Bone marrow (tissue), 2 donors: Measurements from ENCODE around the gene GALNT18.

Source experiments
- DNase-seq, 2 donors: peaks; one replicate each; lab custom pipeline; 2025; lab: John Stamatoyannopoulos, UW

Gene GALNT18

DNA sequence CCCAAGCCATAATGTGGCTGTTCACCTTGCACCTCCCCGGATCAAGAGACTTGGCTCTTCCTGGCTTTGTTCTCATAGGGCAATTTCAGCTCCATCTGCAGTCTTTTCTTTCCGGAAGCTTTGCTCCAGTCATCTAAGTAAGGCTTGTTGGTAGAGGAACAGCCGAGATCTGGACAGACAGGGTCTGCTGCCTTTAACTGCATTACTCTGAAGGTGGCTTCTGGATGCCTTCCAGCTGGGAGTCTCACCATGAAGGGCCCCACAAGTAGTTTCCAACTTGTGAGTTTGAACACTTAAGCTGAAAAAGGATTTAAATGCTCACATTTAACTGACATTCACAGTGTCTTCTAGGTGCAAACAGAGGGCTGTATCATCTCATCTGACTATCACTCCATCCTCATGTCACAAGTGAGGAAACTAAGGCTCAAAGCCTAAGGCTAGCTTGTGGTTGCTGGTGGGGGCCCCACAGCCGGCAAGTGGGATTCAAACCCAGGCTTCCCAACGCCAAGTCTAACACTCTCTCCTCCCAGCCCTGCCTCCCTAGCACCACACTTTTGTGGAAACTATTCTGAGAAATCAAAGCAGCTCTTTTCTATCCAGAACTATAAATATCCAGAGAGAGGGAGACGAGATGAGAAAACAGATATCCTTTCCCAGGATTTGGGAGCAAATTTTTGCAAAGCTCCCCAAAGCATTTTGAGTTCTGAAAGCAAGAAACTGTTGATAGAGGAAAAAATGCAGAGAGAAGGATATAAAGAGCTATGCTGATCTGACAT lies 58.4 kb downstream of the GALNT18 start:
- DNase-seq = no peak

DNA sequence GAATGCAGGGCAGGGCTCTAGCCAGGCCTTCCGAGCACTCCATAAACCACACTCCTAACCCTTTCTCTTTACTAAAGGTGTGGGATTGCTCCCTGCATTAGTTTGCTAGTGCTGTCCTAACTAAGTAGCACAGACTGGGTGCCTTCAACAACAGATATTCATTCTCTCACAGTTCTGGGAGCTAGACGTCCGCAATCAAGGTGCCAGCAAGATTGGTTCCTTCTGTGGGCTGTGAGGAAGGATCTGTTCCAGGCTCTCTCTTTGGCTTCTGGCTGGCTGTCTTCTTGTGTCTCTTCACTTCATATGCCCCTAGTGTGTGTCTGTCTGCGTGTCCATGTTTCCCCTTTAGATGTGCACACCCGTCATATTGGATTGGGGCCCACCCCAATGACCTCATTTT lies 59.8 kb downstream of the GALNT18 start:
- no peak for DNase-seq

DNA sequence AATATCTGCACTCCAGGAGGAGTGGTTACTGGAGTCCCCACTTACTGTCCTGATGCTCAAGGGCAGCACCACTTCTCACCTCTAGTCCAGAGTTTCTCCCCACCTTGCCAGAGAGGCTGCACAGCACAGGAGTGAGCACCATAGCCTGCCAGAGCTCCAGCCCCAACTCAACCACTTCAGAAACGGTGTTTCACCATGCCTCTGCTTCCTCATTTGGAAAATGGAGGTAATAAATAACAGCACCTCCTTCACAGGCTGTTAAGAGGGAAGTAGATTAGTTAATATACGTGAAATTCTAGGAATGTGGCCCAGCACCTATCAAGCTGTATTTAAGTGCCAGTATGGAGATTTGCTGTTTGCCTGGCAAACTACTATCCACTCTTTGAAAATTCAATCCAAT lies 63.0 kb downstream of the GALNT18 start:
- DNase-seq = no peak

DNA sequence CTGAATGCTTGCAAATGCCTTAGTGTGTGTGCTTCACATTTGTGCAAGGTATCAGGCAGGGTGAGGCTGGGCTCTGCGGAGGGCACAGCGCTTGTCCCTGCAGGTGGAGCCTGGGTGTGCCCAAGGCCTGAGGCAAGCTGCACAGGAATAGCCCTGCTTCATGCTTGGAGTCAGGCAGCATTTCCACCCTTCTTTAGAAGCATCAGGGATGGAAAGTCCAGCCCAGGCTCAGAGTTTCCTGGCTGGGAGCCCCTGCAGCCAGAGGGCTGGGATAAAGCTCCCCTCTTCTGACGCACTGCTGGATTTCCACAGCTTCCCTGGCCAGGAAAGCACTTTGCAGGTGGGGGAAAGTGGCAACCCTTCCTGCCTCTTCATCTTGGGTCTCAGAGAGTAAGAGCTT lies 63.4 kb downstream of the GALNT18 start:
- no peak for DNase-seq

DNA sequence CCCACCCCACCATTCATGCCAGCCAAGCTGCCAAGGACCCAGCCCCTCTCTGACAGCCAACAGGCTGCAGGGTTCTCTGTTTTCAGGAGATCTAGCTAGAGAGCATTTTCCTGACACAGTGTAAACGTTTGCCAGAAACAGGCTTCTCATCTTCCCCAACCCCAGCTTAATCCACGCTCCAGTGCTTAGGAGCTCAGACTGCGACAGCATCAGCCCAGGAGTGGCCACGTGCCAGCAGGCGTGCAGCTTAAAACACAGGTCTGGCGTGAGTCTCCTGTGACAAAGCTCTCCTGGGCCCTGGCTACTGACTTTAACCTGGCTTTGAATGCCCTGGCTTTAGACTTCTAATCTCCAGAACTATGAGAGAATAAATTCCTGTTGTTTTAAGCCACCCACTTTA lies 66.6 kb downstream of the GALNT18 start:
- DNase-seq = no peak

DNA sequence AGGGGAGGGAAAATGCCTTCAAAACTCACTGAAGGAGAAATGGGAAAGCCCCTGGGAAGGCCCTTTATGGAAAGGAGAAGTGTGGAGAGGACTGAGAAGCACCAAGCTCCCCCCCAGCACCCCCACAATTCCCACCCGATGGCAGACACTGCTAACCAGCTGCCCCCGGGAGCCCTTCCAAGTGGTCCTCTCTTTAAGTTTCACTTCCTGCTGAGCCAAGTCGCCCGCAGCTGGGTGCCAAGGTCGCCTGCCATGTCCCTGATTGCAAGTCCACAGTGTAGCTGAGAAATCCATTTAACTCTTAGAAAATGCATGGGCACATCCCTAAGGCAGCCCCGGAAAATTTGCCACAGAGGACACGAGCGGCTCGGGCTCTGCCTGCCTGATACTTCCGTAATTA lies 68.2 kb downstream of the GALNT18 start:
- no peak for DNase-seq

DNA sequence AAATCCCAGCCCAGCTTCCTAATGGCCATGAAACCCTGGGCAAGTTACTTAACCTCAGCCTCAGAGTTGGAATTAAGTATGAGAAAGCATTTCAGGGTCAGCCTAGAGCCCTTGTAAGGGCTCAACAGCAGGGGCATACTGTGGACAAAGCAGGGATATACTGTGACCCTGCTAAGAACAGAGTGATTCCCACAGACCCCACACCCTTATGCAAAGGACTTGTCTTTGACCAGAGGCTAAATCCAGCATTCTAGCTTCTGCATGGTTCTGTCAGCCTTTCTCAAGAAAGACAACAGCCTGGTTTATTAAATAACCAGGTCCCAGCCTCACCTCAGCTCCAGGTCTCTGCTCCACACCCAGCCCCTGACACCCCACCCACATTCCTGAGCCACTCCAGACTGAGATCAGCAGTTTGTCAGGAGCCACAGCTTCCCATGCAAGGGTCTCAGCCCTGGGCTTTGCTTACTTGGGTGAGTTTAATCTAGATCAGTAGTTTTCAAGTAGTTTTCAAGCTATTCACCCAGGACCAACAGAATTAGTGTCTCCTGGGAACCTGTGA lies 69.2 kb downstream of the GALNT18 start:
- no peak for DNase-seq

DNA sequence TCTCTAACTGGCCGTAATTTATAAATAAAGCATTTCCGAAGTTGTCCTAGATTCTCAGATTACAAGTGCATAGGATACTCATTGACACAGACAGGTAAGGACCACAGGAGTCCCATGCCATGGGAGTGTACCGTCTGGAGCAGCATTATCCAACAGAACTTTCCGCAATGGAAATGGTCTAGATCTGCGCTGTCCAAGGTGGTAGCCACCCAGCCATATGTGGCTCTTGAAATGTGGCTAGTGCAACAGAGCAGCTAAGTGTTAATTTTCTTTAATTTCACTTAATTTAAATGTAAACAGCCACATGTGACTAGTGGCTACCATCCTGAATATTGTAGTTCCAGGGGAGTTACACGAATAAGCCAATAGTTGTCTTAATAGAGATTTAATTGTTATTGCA lies 71.3 kb downstream of the GALNT18 start:
- no peak for DNase-seq

DNA sequence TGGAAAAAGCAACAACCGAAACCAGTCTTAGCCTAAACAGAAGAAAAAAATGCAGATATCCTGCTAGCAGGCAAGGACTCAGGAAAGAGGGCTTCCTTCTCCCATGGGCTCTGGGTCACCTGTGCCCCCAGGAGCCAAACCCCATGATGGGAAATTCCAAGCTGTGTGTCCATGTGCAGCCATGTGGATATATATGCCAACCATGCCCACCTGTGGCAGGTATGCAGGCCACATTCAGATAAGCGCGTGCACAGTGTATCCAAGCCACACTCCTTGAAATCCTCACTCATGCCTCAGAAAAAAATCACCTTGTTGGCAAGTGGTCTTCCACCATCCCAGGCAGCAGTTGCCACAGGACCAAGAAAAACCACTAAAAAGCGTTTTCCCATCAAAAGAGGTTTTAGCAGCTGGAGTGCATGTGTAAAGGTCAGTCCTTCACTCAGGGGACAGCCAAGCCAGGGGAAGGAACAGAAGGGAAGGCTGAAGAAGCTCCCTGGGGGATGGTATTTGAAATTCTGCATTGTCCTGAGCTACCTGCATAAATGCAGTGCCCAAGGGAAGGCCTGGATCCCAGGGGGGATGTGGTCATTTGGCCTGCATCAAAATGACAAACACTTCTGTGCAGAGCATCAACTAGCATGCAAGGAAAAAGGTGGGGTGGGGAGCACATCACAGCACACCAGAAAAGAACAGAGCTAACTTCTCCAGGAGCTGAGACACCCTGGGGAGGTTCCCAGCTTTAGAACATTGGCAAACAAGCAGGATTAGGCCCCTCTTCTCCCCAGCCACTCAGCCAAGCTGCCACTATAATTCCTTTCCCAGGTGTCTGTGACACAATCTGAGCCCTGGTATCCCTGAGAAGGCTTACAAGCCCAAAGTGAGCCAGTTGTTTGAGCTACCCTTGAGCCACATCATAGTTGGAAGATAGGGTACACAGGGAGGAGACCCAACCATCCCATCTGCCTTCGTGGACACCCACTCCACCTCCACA lies 76.2 kb downstream of the GALNT18 start:
- no peak for DNase-seq

DNA sequence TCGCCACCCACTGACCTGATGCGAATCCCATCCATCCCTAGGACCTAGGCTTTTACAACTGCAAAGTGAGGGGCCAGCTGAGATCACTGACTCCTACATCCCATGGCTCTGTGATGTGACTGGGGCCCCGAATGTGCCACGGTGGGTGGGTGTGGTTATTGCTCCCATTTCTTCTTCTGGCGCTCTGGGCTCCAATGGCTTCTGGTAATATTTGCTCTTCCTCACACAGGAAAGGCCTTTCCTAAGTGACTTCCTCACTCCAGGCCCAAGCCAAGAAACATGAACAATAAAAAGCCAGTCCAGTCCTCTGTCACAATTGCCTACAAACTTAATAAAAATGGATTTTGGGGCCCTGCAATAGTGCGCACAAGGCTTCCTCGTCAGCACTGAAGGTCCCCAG lies 78.1 kb downstream of the GALNT18 start:
- no peak for DNase-seq

DNA sequence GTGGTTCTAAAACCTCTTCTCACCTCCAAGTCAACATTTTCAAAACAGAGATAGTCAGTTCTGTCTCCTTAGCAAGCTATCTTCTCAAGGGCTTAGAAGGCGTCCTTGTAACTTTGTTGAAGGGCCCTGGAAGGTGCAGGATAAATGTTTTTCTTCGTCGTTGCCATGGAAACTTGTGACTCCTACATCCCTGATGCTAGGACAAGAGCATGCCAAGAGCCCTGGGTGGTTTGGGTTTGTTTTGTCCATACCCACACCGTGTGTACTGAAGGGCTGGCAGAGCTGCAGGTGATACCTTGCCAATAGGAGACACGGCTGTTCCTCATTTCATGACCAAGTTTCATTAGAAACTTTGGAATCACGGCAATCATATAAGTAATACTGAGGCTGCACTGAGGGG lies 81.6 kb downstream of the GALNT18 start:
- no peak for DNase-seq

DNA sequence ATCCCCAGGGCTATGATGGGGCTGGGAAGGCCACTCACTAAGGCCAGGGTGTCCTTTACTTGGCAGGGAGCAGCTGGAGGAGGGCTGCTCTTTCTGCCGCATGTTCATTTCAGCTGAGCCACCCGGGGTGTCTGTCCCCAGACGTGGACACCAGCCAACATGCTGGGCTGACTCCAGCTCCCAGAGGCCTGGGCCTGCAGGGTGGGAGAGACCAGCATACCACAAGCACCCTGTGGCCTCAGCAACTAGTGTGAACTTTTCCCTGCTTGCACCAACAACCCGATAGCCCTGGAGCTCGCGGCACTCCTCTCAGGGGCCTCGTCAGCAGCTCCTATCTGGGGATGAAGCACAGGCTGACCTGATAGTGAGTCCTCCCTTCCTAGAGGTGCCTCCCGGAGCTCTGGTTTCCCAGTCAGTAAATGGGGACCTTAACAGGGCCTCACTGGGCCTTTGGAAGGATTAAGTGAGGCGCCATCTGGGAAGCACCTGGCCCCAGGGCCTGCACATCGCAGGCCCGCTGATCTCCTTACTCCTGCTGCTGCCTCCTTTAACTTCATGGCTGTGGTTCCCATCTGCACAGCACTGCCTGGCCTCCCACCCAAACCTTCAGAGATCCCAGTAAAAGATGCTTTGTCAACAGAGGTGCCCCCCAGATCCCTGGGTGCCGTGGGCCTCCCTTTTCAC lies 83.4 kb downstream of the GALNT18 start:
- DNase-seq = no peak

DNA sequence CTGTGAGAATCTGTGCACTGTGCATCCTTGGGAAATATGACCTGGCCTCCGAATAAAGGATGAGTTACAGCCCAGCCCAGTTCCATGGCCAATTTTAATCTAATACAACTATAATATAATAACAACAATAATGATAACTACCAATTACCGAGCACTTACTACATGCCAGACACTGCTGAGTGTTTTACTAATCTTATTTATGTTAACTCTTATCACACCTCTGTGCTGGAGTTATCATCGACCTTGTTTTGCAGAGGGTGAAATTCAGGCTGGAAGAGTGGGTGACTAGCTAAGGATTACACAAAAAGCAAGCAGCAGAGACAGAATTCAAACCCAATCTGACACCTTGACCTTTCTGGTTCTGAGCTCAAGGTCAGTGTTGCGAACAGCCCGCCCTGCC lies 83.9 kb downstream of the GALNT18 start:
- DNase-seq = no peak

DNA sequence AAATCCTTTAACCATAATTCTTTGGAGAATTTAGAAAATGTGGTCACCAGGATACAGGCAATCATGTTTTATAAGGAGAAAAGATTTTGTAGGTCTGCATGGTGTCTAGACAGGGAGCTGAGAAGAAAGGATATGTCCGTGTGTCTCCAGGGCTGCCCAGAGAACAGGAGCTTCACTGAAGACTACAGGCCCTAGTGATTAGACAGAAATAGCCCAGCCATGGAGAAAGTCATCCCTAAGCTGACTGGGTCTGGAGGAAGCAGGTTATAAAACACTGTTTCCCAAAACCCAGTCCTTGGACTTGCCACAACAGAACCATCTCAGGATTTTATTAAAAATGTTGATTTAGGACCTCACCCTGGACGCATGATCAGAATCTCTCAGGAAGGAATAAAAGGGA lies 84.4 kb downstream of the GALNT18 start:
- no peak for DNase-seq

DNA sequence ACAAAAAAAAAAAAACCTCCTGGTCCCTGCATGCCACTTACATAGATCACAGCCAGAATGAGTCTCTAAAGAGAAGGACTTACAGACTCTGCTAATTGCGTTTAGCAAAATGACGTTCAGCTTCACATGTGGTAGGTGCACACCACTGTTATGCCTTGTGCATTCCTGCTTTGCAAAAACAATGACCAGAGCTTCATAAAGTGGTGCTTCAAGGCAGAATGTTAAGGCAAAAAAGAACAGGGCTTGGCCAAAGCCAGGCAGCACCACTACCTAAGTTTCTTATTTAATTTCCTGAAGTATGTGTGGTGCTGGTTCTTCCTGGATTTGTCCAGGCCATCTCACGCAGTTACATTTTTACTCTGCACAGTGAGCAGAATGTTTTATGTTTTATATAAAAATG lies 85.2 kb downstream of the GALNT18 start:
- DNase-seq = no peak

DNA sequence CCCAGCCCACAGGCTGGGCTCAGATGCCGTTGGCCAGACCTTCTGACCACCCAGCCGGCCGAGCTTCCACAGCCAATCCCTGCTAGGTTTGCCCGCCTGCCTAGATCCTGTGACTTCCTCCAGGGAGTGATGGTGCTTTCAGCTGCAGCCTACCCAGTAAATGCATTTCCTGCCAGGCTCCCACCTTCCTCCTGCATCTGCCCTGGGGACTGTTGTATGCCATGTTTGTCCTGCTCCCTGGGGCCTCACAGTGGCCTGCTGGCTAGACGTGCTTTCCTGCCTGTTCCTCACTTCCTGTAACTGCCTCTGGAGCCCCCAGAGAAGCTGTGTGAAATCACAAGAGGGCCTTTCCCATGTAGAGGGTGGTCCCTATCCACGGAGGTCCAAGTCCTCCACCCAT lies 86.2 kb downstream of the GALNT18 start:
- DNase-seq = no peak

DNA sequence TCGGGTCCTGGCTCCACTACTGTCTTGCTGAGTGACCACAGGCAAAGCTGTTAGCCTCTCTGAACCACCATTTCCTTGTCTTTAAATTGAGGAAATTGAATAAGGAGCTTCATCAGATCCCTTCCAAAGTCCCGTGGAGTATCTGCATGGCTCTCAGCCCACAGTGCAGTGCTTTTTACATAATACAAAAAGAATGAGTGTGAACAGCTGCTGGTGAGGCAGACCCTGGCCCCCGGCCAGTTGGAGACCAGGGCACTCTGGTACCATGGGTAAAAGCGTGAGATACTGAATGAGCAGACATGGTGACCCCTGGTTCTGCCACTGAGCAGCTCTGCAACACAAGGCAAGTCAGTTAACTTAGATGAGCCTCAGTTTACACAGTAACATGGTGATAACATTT lies 86.8 kb downstream of the GALNT18 start:
- no peak for DNase-seq

DNA sequence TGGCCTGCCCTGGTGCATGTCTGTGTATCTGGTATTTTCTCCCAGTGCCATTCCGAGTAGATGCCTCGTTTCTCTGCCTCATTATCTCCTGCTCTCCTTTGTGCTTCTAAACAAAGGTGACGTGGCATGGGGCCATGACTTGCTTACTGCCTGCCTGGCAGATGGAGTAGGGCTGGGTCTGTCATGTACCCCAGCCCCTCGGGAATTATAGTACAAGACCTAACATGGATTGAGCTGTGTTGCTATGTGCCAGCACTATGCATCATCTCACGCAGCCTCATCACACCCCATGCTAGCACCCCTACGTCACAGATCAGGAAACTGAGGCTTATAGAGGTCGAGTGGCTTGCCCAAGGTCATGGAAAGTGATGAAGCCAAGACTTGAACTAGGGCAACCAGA lies 88.1 kb downstream of the GALNT18 start:
- DNase-seq = no peak

DNA sequence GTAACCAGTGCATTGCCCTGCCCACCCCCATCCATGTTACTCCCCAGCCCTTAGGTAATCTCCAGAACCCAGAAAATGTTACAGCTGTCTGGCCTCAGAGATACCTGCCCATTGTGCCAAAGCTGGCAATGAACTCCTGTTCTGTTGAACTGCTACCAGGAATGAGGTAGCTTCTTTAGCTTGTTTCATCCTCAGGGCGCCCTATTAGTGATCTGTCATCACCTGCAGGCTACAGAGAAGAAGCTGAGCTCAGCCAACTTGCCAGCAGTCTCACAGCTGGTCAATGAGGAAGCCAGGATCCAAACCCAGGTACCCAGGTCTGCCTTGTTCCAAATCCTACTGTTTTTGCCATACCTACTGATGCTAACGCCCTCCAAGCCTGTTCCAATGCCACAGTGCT lies 88.7 kb downstream of the GALNT18 start:
- no peak for DNase-seq

DNA sequence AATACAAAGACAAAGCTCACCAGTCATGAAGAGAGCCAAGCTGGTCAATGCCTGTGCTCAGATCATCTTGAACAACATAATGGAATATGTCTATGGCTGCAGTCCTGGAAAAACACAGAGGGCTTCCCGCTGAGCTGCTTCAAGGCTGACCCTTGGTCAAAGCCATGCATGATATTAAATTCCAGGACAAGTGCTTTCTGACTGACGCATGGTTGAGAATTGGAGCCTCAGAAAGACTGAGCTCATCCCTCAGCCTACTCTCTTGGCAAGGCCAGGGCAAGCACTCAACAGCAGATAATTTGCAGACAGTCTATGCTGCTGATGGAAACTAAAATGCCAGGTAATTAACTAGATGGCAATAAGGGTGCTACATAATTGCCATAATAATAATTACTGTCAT lies 89.2 kb downstream of the GALNT18 start:
- DNase-seq = no peak

DNA sequence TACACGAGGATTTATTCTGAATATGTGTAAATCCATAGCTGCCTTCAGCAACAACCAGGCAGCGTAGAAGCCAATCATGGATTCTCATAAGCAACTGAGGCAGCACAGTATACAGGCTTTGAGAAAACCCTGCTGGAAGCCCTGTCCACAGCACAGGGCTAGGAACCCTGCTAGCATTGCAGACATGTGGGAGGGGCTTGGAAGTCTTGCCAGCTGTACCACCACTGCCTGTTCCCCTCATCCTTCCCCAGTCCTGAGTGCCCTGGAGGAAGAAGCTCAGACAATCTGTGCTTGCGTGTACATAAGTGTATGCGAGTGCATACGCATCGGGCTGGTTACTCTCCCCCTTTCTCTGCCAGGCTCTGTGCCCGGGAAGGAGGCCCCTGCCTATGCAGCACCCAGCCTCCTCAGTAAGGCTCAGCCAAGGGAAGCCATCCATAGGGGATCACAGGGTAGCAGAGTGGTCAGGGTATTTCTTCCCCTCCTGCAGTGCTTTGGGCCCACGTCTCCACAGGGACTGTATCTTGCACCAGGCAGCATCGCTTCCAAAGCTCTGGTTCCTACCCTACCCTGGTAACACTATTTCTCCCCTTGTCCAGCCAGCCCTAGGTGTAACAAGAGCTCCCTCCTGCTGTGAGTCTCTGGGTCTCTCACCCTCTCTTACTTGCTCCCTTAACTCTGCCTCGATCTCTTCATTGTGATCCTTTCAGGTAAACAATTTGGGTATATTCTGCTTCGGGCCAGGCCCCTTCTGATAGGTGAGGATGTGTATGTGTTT lies 90.5 kb downstream of the GALNT18 start:
- DNase-seq = no peak

DNA sequence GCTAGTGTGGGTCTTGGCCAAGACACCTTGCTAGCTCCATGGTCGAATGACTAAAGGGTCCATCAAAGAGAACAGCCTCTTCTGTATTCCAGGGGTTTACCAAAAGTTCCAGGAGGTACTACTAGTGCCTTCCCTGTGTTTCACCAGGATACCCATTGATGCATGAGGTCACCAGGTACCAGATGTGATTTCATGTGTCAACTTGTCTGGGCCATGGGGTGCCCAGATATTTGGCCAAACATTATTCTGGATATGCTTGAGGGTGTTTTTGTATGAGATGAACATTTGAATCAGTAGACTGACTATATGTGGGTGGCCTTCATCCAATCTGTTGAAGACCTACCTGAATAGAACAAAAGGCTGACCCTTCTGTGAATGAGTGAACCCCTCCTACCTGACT lies 92.8 kb downstream of the GALNT18 start:
- DNase-seq = no peak
